RWPE1 (cell line): Measurements from ENCODE around the gene RNF217.
A peak's percentile ranks its signal among the peaks of the same experiment; 100 is the strongest.

Experiments used
- CTCF ChIA-PET: fragments of 350-600 bp; sonication (Branson Sonifier 250); formaldehyde crosslinking; extraction: SDS; loops from one replicate; lab custom pipeline; 2021; lab: Yijun Ruan, JAX
- POLR2A ChIA-PET: fragments of 400-600 bp; formaldehyde crosslinking; extraction: SDS; loops from one replicate; lab custom pipeline; 2020; ENCODE audit warnings: antibody characterized with exemption; ENCODE audit not compliant: low non-redundant PET; lab: Yijun Ruan, JAX
- DNase-seq: peaks from one replicate; pipeline ENCODE4 v3.0.0; 2012; ENCODE audit warnings: low spot score
- H3K27ac ChIP-seq: fragments of 450-650 bp; 2 replicates; pipeline ENCODE4 v1.5.1; 2017
- TF ChIP-seq, protein P1 (sequence below): fragments of 450-650 bp; conservative IDR thresholded peaks from 2 replicates; pipeline ENCODE4 v1.5.1; 2017; ENCODE audit warnings: low read depth, mild to moderate bottlenecking

RNF217 gene

DNA sequence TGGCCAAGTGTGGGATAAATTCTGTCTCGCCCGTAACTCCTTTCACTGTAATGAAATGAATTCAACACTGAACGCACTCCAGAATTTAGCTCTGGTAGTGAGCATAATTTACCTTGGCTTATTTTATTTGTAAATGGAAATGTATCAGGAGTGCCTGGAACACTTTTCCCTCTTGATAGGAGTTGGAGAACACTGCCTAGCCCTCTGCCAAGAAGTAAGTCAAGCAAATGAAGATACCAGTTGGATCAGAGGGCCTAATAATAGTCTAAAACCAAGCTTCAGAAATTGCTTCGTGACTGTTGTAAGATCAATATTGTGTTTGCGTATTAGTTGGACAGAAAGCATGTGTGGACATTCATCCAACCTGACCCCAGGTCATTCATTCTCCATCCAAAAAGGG lies 126.7 kb downstream of the RNF217 start:
- ChIA-PET CTCF (interaction anchor here (1.2 kb wide), 1 partner anchor 219 kb away, joined by 4 read pairs; no protein-coding TSS in a partner anchor), POLR2A (no interaction called here)
- no peak for DNase-seq
- TF ChIP-seq, protein P1, sequence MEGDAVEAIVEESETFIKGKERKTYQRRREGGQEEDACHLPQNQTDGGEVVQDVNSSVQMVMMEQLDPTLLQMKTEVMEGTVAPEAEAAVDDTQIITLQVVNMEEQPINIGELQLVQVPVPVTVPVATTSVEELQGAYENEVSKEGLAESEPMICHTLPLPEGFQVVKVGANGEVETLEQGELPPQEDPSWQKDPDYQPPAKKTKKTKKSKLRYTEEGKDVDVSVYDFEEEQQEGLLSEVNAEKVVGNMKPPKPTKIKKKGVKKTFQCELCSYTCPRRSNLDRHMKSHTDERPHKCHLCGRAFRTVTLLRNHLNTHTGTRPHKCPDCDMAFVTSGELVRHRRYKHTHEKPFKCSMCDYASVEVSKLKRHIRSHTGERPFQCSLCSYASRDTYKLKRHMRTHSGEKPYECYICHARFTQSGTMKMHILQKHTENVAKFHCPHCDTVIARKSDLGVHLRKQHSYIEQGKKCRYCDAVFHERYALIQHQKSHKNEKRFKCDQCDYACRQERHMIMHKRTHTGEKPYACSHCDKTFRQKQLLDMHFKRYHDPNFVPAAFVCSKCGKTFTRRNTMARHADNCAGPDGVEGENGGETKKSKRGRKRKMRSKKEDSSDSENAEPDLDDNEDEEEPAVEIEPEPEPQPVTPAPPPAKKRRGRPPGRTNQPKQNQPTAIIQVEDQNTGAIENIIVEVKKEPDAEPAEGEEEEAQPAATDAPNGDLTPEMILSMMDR = no peak
- no peak overlapping the region for H3K27ac ChIP-seq

DNA sequence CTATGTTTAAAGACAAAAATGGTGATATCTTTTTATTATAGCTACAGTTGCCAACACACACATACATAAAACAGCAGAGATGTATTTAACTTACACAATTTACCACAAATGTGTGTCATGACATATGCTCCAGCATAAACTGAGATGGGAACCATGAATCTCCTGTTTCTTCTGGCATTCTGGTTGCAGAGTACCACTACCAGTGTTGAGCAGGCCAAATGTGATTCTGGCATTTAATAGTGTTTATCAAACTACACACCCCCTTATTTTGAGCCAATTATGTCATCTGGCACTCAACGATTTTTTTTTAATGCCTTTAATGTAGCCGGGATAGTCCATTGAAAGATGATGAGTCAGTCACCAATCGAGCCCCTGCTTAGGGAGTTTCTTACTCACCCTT lies 132.3 kb downstream of the RNF217 start:
- DNase-seq = no peak
- H3K27ac ChIP-seq = no peak overlapping the region
- POLR2A ChIA-PET = no interaction called here
- CTCF ChIA-PET = interaction anchor here (0.5 kb wide), 1 partner anchor 1126 kb away, joined by 3 read pairs; no protein-coding TSS in a partner anchor
- TF ChIP-seq, protein P1 = no peak

GRCh38 chr6:125095580-125096301 lies 133.5 kb downstream of the RNF217 start:
- CTCF ChIA-PET = interaction anchor here (0.6 to 1.7 kb wide), 5 partner anchors 16 to 869 kb away, joined by 4 to 5 read pairs (median 5); no protein-coding TSS in a partner anchor
- H3K27ac ChIP-seq = no peak overlapping the region
- TF ChIP-seq, protein P1 = no peak
- no peak for DNase-seq
- POLR2A ChIA-PET = no interaction called here

- TF ChIP-seq, protein P1 = no peak
- CTCF ChIA-PET = interaction anchor here (0.7 to 1.7 kb wide), 2 partner anchors 17 to 29 kb away, joined by 3 to 5 read pairs; no protein-coding TSS in a partner anchor
- no peak for DNase-seq
- H3K27ac ChIP-seq = no peak overlapping the region
- POLR2A ChIA-PET = no interaction called here
These were observed 134.9 kb downstream of the RNF217 start for GRCh38 chr6:125097186-125097585.

- H3K27ac ChIP-seq = no peak overlapping the region
- no peak for DNase-seq
- ChIA-PET POLR2A (no interaction called here), CTCF (interaction anchor here (0.5 kb wide), 1 partner anchor 31 kb away, joined by 3 read pairs; no protein-coding TSS in a partner anchor)
- TF ChIP-seq, protein P1 = no peak
These were observed 136.0 kb downstream of the RNF217 start for GRCh38 chr6:125098253-125098652.

GRCh38 chr6:125099211-125100073 lies 137.2 kb downstream of the RNF217 start:
- DNase-seq = peak; percentile 59
- ChIA-PET POLR2A (no interaction called here), CTCF (interaction anchor here (0.7 to 1.2 kb wide), 4 partner anchors 15 to 158 kb away, joined by 3 to 6 read pairs (median 4); no protein-coding TSS in a partner anchor)
- TF ChIP-seq, protein P1 = no peak
- H3K27ac ChIP-seq = no peak overlapping the region
